Right lobe of liver (tissue), 4 donors: ENCODE data around the gene TMEM87A.

Source experiments
- CTCF ChIP-seq, 4 donors: fragments of 200-600 bp in 3 of 4; fragments of 450-650 bp in 1 of 4; IDR thresholded peaks; one replicate each; pipeline versions ENCODE4 v1.5.1 to v1.8.0; 2016 to 2022; ENCODE audit warnings: antibody characterized with exemption in 4 of 4, mild to moderate bottlenecking in 2 of 4
- POLR2A ChIP-seq: fragments of 450-650 bp; IDR thresholded peaks from one replicate; pipeline ENCODE4 v1.6.1; 2017; ENCODE audit warnings: antibody characterized with exemption, mild to moderate bottlenecking
- donor health status: DM: no; HTN: no; CAD: no.
- donor health status: DM: no; HTN: no; CAD: no.
- donor health status: DM: no; HTN: yes; CAD: no.

- TF ChIP-seq POLR2A (no peak), CTCF (IDR thresholded peaks at IDR 0.05) (no peak)
These were observed 11.8 kb upstream of the TMEM87A start for GRCh38 chr15:42285034-42285433.
